Hair follicle dermal papilla cell (primary cell): ENCODE data around the gene PLCB4. TPM values are rescaled to one million over a fixed set of nuclear protein-coding genes. Genes with fewer than 3 reads are reported as not detected.

ENCODE experiments used
- total RNA-seq: library from RNA; depleted of rRNA; stranded (reverse); fragments of >200 nt; gene quantifications from 2 replicates; pipeline ENCODE4 v1.2.3, GENCODE V29; 2012

The PLCB4 gene
- total RNA-seq, result 55.3 and 59.1 TPM in 2 replicates

GRCh38 chr20:9068841-9069663 lies at the start of gene PLCB4:
PLCB4 (plus strand) TSS chr20:9069087; CDS start chr20:9307815, 238,728 bp downstream.

GRCh38 chr20:9514461-9515213 lies 445.8 kb downstream of the PLCB4 start, which contains the start of gene LAMP5:
LAMP5 (plus strand) TSS chr20:9514590; CDS start chr20:9514853, 263 bp downstream.

